HPDE6-E6E7 (cell line): Measurements from ENCODE around the gene WASF2.
"Not testable (repeated sequence)": the region's sequence is repeated elsewhere in the genome, so short reads cannot be mapped to it uniquely, and the experiment has no call there.

ENCODE experiments used
- DNase-seq: peaks from one replicate; pipeline ENCODE4 v3.0.0; 2011; ENCODE audit warnings: missing footprints; ENCODE audit errors: extremely low spot score

WASF2 gene

DNA sequence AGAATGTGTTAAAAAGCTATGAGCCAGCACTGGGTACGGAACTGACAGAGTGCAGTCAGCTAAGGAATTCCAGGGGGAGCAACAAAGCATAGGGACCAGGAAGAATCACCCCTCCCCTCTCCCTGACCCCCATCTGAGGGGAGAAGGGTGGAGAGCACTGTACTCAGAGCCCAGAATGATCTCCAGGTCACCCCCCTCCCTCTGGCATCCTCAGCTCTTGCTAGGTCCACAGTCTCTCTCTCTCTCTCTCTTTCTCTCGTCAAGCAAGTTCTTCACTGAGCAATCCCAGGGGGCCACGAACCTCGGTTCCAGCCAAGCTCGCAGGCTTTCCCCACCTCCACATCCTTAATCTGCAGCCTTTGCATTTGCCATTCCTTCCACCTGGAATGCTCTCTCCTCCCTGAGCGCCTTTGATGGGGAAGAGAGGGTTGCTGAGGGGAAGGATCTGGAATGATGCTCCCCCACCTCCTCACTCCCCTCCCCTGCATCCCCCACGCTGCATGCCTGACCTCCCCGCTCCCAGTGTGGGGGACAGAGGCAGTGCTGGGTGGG, 6.7 kb upstream of the WASF2 start:
- no peak for DNase-seq

DNA sequence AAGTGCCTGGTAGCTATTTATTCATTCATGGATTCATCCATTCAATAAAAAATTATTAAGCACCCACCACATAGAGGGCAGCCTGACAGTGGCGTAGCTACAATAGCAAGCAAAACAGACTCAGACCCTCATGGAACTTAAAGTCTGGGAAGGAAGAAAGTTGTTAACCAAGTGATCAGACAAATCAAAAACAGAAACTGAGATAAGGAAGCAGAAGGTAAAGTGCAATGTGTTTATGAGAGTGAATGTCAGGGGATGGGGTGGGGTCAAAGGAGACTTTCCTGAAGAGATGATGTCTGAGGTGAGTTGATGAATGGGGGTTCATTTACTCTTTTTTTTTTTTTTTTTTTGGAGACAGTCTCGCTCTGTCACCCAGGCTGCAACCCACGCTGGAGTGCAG, 2.8 kb upstream of the WASF2 start:
- no peak for DNase-seq

DNA sequence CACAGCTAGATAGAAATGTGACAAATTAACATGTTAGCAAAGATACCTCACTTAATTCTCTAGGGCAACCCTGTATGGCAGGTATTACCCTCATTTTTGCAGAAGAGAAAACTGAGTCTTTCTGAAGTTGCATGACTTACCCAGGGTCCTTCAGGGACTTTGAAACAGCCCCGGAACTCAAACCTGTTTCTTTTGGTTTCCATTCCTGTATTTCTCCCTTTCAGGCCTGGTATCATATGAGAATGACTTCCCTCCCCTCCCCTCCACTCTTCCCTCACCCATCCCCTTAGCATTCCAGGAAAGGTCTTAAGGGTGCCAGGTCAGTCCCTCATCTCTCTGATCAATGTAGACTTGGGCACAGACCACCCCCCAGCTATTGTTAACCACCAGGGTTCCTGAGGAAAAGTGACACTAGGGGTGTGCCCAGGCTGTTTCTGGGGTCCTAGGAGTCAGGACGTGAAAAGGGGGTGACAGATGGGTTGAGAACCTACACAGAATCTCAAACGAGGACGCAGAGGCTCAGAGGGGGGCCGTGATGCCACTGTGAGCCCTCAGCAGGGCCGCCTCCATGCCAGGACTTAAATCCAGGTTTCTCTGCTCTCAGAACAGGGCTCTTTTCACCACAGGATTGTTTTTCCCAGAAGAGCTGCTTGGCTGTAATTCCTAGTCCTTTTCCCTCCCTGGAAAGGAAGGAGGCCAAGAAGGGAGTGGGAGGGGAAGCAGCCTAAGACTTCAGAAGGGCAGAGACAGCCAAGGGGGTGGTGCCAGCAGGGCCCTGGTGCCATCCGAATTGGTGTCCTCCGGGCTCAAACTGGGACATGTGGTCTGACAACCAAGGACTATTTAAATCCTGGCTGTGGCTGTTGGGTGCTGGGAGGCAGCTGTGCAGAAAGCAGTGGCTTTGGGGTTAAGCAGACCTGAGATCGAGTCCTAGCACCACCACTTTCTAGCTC, 2.1 kb upstream of the WASF2 start:
- no peak for DNase-seq

DNA sequence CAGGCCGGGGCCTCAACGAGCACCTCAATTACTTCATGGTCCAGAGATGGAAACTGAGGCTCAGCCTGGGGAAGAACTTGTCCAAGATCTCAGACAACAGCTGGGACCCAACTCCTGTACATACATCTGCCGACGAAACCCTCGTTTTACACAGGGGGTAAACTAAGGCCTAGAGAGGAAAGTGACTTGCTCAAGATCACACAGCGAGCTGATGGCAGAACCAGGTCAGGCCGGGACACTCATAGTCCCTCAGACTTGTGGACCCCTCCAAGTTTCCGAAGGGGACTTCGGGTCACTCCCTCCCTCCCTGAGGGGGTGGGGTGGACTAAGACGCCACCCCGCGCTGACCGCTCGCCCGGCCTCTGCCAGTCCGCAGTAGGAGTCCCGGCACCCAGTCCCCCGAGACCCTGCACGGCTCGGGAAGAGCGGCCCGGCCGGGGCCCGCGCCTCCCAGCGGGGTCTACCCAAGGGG, 430 bp downstream of the WASF2 start:
- no peak for DNase-seq

DNA sequence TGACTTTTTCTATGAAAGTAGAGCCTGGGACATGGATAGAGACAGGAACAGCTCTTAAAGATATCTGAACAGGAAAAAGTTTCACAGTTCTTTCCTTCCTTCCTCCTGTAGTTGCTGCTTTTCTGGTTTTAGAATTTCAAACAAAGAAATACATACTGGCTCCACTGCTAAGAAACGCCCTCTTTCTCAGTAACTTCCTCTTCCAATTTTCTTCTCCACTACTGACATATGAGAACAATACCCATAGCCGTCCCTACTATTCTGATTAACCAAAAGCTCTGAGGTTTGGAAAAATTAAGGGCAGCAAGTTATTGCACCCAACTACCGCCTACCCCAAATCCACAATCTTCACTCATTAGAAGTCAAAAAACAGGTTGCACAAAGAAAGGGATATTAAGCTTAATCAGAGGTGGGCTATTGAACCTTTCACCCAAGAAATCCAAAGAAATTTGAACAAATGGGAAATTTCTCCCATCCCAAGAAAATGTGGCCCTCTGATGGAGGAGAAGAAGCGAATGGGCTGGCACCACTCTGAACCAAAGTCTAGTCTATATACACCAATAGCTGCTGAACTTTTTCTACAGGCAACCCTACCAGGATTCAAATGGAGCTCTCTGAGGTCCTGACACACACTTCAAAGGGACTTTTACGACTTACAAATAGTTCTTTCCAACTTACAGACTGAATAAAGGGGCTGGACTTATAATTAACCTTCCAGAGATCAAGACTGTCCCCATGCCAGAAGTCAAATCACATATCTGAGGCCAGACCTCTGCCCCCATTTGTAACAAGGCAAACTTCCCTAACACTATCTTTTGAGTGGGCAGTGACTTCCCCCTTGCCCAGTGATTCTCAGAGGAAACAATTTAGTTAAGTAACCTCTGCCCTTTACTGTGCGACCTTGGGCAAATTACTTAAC, 1.7 kb downstream of the WASF2 start:
- DNase-seq = no peak

DNA sequence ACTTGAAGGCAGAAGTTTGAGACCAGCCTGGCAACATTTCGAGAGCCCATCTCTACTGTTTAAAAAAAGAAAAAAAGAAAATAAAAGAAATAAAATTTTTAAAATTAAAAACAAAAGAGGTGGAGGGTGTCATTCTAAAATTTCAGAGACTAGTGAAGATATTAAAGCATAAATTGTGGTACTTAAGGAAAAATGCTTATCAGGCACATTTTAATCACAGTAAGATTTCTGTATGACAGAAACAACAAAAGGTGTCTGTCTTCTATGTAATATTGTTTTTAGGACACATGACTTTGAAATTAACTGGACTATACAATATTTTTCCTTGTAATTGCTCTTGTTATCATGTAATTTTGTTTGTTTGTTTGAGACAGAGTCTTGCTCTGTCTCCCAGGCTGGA, 4.6 kb downstream of the WASF2 start:
- no peak for DNase-seq

DNA sequence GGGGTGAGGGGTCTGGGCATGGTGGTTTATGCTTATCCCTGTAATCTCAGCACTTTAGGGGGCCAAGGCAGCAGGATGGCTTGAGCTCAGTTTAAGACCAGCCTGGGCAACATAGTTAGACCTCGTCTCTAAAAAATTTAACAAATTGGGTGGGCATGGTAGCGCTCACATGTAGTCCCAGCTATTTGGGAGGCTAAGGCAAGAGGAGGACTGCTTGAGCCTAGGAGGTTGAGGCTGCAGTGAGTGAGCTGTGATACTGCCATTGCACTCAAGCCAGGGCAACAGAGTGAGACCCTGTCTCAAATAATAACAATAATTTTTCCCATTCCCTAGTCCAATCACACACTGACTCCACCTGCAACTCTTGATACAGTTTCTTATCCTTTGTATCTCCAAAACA, 6.3 kb downstream of the WASF2 start:
- DNase-seq = no peak

DNA sequence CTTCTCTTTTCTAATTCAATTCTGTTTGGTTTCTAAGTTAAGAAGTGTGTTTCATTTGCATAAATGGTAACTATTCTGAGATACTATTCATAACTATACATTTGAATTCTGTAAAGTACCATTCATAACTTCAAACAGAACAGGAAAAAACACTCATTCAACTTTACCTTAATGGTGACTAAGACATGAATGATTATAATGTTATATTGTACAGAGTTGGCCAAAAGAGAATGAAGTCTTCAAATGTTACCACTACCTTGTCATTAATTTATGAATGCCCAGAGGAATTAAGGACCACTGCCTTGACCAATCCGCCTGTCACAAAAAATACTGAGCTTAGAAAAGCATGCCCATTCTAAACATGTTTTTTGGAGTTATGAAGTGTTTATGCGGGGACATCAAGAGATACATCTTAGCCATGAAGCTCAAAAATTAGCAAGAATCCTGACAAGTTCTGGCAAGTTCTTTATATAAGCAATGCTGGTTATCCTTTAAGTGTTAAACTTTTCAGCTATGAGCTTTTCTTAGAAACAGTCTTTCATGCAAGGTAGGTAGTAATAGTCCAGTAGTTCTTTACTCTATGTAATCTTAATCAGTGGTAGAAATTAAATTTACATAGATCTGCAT, 7.9 kb downstream of the WASF2 start:
- no peak for DNase-seq

DNA sequence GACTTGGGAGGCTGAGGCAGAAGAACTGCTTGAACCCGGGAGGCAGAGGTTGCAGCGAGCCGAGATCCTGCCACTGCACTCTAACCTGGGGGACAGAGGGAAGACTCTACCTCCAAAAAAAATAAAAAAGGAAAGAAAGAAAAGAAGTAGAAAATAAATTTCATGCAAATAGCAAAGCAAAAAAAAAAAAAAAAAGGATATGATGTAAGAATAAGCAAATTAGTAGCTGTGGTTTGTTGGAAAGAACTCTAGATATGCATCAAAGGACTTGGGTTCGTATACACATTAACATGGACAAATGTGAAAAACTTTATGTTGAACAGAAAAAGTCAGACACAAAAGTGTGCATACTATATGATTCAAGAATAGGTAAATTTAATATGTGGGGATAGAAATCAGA, 11.9 kb downstream of the WASF2 start:
- DNase-seq = no peak

DNA sequence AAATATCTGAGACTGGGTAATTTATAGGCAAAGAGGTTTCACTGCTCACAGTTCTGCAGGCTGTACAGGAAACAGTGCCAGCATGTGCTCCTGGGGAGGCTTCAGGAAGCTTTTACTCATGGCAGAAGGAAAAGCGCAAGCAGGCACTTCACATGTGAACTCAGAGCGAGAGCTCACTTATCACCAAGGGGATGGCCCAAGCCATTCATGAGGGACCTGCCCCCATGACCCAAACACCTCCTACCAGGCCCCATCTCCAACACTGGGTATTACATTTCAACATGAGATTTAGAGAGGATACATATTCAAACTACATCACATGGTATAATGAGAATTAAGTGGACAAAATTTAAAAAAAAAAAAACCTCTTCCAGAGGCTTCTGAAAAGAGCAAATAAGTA, 13.7 kb downstream of the WASF2 start:
- no peak for DNase-seq

DNA sequence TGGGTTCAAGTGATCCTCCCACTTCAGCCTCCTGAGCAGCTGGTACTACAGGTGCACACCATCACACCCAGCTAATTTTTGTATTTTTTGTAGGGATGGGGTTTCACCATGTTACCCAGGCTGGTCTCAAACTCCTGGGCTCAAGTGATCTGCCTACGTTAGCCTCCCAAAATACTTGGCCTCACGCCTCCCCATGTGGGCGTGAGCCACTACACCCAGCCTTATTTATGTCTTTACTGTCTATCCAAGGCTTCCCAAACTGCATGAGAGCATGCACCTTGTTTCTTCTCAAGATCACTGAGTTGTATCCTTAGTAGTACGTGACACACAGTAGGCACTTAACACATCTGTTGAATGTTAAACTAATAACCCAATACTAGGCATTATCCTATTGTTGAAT, 14.2 kb downstream of the WASF2 start:
- no peak for DNase-seq

DNA sequence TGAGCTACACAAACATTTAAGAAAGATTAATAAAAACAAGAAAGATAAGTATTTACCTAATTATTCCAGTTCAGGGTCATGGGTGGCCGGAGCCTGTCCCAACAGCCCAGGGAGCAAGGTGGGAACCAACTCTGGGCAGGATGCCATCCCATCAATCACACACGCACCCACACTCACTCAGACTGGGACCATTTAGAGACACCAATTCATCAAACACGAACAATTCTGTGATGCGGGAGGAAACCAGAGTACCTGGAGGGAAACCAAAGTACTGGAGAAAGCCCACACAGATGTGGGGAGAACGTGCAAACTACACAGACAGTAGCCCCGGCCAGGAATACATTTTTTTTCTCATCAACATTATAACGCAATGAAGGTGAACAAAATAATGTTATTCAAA, 16.2 kb downstream of the WASF2 start:
- DNase-seq = no peak

DNA sequence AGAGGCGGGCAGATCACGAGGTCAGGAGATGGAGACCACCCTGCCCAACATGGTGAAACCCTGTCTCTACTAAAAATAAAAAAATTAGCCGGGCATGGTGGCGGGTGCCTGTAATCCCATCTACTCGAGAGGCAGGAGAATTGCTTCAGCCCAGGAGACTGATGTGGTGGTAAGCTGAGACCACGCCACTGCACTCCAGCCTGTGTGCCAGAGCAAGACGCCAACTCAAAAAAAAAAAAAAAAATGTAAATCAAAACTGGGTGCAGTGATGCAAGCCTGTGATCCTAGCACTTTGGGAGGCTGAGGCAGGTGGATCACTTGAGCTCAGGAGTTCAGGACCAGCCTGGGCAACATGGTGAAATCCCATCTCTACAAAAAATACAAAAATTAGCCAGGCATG, 17.9 kb downstream of the WASF2 start:
- not testable (repeated sequence) for DNase-seq

DNA sequence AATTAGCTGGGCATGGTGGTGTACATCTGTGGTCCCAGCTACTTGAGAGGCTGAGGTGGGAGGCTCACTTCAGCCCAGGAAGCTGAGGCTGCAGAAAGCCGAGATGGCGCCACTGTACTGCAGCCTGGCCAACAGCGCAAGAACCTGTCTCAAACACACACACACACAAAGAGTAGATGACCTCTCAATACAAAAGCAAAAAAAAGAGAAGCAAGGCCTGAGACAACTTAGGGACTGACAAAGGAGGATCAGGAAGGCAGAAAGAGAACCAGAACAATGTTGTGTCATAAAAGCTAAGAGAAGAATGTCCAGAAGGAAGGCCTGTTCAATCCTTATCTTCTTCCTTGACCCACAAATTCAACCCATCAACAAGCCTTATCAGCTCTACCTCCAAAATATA, 18.5 kb downstream of the WASF2 start:
- DNase-seq = no peak

DNA sequence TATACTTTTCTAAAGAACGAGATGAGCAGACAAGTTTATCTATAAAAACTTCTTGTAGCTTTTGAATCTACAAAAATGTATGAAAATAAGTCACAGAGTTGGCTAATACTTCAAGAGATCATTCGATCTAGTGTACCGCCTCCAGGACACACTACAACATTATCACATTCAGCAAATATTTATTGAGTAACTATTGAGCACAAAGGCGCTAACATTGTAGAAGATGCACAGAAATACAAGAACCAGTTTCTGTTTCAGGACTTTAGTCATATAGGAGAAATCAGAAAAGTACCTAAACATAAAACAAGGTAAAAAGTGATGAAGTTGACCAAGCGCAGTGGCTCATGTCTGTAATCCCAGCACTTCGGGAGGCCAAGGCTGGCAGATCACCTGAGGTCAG, 20.6 kb downstream of the WASF2 start:
- no peak for DNase-seq

DNA sequence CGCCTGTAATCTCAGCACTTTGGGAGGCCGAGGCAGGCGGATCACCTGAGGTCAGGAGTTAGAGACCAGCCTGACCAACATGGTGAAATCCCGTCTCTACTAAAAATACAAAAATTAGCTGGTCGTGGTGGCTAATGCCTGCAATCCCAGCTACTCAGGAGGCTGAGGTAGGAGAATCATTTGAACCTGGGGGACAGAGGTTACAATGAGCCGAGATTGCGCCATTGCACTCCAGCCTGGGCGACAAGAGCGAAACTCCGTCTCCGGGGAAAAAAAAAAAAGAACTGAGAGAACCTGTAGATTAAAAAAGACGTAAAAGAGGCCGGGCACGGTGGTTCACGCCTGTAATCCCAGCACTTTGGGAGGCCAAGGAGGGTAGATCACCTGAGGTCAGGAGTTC, 21.6 kb downstream of the WASF2 start:
- DNase-seq = not testable (repeated sequence)

DNA sequence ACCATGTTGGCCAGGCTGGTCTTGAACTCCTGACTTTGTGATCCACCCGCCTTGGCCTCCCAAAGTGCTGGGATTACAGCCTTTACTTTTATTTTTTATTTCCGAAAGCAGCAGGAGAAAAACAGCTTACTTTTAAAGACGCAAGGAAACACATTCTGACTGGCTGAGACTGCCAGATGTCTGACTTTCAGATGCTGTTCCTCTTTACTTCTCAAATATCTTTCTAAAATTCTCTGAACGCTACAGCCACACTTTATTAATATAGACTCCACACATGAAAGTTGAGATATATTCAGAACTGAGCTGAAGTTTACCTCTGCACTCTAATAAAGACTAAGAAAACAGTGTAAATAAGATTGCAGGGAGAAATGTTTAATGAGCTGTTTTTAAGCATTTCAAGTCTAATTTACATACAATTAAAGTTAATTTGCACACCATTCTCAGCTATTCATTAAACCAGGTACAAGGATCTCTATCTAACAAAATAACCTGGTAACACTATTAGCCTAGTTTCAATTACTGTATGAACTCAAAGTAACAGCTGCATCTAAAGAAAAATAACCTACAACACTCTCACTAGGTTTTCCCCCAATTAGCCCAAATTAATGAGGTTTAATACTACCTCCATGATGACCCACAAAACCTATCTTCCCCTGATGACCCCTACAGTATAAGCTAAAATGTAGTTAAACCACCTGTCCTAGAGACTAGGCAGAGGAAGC, 24.9 kb downstream of the WASF2 start:
- no peak for DNase-seq

DNA sequence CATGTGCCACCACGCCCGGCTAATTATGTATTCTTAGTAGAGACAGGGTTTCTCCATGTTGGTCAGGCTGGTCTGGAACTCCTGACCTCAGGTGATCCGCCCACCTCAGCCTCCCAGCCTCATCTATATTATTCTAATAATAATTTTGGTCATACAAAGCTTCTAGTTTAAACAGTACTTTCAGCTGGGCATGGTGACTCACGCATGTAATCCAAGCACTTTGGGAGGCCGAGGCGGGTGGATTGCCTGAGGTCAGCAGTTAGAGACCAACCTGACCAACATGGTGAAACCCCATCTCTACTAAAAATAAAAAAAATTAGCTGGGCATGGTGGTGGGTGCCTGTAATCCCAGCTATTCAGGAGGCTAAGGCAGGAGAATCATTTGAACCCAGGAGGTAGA, 26.1 kb downstream of the WASF2 start:
- DNase-seq = not testable (repeated sequence)

DNA sequence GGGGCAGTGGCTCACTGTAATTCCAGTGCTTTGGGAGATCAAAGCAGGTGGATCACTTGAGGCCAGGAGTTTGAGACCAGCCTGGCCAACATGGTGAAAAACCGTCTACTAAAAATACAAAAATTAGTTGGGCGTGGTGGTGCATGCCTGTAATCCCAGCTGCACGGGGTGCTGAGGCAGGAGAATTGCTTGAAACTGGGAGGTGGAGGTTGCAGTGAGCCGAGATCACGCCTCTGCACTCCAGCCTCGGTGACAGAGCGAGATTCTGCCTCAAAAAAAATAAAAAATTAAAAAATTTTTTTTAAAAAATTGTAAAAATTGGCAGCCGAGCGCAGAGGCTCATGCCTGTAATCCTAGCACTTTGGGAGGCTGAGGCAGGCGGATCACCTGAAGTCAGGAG, 31.4 kb downstream of the WASF2 start:
- DNase-seq = not testable (repeated sequence)

DNA sequence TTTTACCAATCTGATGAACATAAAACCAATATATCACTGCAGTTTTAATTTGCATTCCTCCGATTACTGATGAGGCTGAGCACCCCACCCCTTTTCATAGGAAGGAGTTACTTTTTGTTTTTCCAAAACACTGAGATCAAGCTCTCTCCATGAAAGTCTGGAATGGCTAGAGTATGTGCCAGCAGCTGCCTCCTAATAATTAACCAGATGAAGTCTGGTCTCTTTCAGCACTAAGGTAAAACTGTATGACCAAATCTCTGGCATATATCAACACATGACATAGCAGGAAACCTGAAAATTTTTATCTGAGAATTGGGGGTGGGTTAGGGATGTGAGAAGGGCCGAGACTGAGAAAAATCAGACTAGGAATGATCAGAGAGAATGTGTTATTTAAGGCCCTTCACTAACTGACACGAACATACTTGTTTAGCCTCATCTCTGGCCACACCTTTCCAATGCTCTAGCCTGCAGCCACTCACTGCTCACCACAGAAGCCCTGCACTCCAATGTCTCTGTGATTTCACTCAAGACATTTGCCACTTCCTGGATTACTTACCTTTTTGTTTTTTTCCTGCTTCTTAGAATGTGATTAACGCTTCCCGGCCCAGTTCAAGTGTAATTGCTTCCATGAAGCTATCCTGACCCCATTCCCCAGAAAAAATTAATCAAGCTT, 34.7 kb downstream of the WASF2 start:
- peak; percentile 41 for DNase-seq

DNA sequence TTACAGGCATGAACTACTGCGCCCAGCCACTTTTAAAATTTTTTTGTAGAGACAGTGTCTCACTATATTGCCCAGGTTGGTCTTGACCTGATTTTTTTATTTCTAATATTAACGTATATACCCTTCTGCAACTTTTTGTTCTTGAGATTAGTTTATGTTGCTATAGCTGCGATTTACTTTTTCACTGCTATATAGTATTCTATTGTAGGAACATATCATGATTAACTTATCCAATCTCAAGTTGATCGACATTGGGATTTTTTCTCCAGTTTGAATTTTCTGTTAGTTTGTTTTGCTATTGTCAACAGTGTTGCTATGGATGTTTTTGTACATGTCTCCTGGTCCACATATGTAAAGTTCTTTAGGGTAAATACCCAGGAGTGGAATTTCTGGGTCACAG, 35.4 kb downstream of the WASF2 start:
- no peak for DNase-seq
